Measurements from ENCODE around the gene SAYSD1.

SAYSD1 gene

DNA sequence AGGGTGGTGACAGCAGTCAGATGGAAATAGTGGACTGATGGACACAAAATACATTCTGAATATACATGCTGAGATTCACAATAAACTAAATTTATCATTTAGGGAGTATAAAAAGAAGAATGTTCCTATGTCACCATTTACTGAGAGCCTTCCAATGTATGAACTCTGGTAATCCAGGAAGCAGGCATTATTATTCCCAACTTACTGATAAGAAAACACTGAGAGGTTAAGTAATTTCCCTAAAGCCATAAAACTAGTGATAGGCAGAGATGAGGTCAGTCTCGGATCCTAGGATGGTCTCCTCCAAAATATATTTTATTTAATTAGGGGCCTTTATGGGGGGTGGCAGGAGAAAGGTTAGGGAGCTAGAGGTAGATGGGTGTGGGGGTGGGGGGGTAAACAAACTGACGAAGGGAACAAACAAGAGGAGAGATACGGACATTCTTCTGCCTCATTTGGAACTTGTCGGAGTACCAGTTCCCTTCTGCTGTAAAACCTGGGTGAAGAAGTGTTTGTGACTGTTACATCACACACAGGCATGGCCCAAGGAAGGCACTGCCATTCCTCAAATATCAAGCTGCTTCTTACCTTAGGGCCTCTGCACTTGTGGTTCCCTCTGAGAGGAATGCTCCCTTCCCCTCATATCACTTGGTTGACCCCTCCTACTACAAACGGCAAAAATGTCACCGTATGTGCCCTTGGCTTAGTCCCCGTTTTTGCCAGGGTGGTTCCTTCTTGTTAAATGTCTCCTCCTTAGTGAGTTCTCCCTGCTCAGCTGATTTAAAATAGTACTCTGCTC lies 6.7 kb downstream of the SAYSD1 start:
- DNase-seq (ENCODE audit: low spot score), result no peak

GRCh38 chr6:39107641-39108040 lies 7.3 kb downstream of the SAYSD1 start:
- no peak for DNase-seq (ENCODE audit: low spot score)

DNA sequence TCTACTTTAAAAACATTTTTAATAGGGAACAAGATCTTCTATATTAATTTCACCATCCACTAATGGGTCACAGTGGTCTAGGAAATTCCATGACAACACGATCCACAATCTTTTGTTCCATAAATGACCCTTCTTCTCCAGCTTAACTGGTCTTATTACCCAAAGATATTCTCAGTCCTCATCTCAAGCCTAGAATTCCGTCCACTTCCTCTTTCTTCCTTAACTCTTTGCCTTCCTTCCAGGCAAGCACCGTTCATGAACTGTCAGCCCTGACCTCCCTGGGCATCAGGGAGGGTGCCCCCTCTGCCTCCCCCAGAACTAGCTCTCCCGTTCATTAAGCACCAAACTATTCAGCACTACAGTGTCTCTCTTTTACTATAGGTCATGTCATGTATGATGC lies 8.0 kb downstream of the SAYSD1 start:
- DNase-seq (ENCODE audit: low spot score), result no peak

- DNase-seq (ENCODE audit: low spot score), result no peak
These were observed 10.5 kb downstream of the SAYSD1 start for GRCh38 chr6:39104528-39104927.

GRCh38 chr6:39102821-39103136 lies 12.2 kb downstream of the SAYSD1 start:
- DNase-seq (ENCODE audit: low spot score), result no peak

- no peak for DNase-seq (ENCODE audit: low spot score)
These were observed 12.7 kb downstream of the SAYSD1 start for GRCh38 chr6:39102071-39102820.

GRCh38 chr6:39100358-39100757 lies 14.6 kb downstream of the SAYSD1 start:
- no peak for DNase-seq (ENCODE audit: low spot score)

DNA sequence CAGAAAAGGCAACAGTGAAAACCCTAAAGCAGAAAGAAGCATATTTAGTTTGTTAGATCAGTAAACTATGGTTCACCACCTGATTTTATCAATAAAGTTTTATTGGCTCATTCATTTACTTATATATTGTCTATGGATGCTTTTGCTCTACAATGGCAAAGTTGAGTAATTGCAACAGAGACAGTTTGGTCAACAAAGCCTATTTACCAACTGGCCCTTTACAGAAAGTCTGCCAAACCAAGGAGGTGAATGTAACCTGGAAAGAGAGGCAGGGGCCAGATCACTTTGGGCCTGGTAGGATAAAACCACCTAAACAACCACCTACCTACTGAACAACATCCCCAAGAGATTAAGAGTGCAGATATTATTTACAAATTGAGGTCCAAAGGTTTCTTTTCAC lies 19.4 kb downstream of the SAYSD1 start:
- no peak for DNase-seq (ENCODE audit: low spot score)

GRCh38 chr6:39093149-39093708 lies 21.8 kb downstream of the SAYSD1 start:
- DNase-seq (ENCODE audit: low spot score), result no peak

DNA sequence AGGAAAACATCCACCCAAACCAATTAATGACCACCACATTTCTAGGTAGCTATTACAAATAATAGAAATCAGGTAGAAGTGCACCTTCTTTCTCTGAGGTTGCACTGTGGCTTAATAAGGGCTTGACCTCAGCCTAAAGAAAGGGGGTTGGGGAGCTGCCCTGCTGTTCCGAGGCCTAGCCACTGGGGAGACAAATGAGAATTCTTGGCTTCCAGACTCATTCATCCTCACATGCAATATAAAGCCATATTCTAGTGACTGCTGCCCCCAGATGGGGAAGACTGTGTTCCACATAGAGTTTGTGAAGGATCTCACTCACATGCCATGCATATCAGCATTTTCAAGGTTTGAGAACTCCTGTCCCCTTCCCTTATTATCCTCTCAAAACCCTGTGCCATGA lies 22.9 kb downstream of the SAYSD1 start:
- DNase-seq (ENCODE audit: low spot score), result no peak

DNA sequence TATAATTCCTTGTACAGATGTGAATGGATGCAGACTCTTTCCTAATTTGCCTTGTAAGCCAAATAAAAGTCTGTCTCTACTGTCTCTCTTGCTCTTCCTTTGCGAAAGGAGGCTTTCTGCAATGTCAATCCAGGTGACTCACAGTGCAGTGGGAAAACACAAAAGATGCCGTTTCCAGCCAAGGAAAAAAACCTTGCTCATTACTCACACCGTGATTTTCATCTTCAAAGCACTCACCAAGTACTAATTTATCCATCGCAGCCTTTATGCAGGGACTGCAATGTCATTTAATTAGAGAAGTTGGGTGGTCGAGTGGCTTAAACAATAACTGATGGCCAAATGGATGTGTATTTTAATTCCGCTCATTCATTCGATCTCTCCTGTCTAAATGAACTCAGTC lies 23.8 kb downstream of the SAYSD1 start:
- no peak for DNase-seq (ENCODE audit: low spot score)

DNA sequence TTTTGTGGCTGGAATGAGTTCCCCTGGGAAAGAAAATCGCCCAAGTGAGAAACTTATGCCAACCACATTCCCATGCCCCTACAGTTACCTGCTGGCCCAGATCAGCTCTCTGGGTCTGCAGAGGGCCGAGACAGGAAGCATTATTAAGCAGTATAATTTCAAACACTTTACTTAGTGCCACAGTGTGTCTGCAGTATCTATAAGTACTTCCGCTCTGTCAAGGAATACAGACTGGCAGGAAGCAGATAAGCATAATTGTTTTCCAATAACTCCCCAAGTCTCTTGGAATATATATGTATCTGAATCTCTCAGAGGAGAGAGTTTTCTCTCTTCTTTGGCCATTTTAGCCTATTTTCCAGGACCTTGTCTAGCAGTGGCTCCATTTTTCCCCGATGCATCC lies 24.9 kb downstream of the SAYSD1 start:
- DNase-seq (ENCODE audit: low spot score), result no peak

DNA sequence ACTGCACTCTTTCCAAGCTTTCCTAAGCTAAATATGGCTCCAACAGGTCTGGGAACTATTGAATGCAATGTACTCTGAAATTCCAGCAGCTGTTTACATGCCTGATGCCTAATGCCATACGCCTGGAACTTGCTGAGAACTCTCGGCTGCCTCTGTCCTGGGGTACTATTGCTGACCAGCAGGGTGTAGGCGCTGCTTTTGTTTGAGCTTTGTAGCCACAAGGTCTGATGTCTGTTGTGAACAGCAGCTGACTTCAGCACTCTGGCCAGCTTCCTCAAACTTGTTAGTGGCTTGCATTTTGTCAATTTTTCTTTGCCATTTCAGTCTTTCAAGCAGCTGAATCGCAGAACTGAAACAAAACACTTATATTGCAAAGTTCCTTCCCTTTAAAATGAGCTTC lies 26.7 kb downstream of the SAYSD1 start:
- DNase-seq (ENCODE audit: low spot score), result no peak

GRCh38 chr6:39087197-39087596 lies 27.8 kb downstream of the SAYSD1 start:
- DNase-seq (ENCODE audit: low spot score), result no peak

GRCh38 chr6:39086711-39087110 lies 28.3 kb downstream of the SAYSD1 start:
- DNase-seq (ENCODE audit: low spot score), result no peak

GRCh38 chr6:39086294-39086693 lies 28.7 kb downstream of the SAYSD1 start:
- no peak for DNase-seq (ENCODE audit: low spot score)

DNA sequence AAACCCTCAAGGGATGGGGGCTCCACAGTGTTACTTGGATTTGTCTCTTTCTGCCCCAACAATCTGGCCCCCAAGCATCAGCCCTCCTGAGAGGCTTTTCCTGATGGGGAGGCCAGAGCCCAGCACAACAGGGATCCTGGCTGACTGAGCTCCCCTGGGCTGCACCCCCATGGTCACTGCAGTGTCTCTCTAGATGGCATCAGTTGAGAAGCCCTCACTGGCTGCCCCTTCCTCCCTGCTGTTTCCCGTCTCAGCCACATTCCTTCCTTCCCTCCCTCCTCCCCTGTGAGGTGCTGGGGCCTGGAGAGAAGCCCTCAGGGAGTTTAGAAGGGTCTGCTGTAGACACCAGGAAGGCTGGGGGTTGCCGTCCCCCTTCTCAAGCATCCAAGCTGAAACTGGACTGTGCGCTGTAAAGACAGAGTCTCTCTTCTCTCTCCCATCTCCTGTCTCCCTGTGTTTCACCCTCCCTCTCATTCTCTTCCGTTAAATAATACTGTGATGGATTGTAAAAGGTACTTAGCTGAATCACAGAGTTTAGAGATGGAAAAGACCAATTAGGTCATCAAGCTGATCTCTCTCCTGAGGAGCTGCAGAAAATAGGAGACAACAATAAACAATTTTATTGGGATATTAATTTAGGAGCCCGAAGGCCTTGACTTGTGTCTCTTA lies 29.7 kb downstream of the SAYSD1 start:
- no peak for DNase-seq (ENCODE audit: low spot score)

DNA sequence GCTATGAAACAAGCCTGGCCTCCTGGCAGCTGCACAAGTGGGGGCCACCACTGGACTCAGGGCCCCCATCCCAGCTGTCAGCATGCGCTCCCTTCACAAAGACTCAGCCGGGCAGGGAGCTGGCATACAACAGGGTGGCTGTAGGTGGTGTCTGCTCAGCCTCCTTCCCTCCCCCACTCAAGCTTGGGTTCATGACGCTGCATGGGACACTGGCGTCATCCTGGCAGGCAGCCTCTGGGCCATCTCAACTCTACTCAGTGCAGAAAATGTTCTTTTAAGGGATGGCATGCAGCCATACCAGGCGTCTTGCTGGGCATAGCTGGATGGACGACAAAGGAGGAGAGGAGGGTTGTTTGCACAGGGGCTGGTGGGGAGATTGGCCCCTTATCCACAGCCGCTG lies 30.5 kb downstream of the SAYSD1 start:
- no peak for DNase-seq (ENCODE audit: low spot score)

- DNase-seq (ENCODE audit: low spot score), result no peak
These were observed 31.8 kb downstream of the SAYSD1 start for GRCh38 chr6:39083231-39083634.

DNA sequence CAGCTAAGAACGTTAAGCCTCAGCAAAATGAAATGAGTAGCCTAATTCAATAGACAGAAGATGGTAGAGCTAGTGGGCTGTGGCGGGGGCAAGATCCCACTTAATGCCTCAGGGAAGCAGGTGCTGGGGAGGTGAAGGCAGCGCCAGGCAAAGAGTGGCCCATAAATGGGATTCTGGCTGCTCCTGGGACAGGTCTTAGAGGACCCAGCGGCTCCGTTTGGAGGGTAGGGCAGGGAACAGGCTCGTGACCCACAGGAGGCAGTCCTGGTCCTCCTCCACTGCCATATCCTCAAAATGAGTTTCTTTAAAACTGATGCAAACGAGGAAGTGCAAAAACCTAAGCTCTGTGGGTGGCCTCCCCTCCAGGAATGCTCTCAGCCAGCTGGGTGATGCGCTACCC lies 32.7 kb downstream of the SAYSD1 start:
- DNase-seq (ENCODE audit: low spot score), result no peak

DNA sequence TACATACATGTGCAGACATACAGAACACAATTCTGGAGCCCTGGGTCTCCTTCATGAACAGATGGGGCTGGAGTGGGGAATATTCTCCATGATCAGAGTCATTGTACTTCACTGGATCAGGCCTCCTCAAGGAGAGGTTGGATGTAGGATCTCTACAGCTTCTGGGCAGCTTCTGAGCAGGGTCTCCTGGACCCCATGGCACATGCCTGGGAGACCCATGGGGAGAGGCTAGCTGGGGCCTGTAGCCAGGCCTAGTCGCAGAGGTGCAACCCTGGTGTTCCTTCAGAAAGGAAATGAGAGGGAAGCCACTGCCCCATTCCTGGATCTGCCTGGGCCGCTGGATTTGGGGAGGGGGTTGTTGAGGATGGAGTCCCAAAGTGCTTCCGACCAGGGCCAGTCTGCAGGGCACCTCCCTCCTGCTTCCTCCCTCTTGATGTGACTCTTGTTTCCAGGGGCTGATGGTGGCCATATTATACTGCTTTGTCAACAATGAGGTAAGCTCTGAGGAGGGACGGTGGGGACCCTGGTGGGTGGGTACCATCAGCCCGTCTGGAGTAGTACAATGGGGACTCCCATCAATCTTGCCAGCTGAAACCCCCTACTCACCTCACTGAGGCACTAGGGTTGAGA lies 34.6 kb downstream of the SAYSD1 start:
- DNase-seq (ENCODE audit: low spot score), result no peak
